VCaP (cell line): ENCODE measurements around the gene HLA-DQA1.
"Not testable (repeated sequence)": the region's sequence is repeated elsewhere in the genome, so short reads cannot be mapped to it uniquely, and the experiment has no call there.

Experiments used
- H3K27ac ChIP-seq: fragments of 450-650 bp; 2 replicates; pipeline ENCODE4 v1.5.1; 2017
- TF ChIP-seq, protein P1 (sequence below): fragments of 450-650 bp; conservative IDR thresholded peaks from 2 replicates; pipeline ENCODE4 v1.5.1; 2017; ENCODE audit warnings: mild to moderate bottlenecking, moderate library complexity

HLA-DQA1 gene

DNA sequence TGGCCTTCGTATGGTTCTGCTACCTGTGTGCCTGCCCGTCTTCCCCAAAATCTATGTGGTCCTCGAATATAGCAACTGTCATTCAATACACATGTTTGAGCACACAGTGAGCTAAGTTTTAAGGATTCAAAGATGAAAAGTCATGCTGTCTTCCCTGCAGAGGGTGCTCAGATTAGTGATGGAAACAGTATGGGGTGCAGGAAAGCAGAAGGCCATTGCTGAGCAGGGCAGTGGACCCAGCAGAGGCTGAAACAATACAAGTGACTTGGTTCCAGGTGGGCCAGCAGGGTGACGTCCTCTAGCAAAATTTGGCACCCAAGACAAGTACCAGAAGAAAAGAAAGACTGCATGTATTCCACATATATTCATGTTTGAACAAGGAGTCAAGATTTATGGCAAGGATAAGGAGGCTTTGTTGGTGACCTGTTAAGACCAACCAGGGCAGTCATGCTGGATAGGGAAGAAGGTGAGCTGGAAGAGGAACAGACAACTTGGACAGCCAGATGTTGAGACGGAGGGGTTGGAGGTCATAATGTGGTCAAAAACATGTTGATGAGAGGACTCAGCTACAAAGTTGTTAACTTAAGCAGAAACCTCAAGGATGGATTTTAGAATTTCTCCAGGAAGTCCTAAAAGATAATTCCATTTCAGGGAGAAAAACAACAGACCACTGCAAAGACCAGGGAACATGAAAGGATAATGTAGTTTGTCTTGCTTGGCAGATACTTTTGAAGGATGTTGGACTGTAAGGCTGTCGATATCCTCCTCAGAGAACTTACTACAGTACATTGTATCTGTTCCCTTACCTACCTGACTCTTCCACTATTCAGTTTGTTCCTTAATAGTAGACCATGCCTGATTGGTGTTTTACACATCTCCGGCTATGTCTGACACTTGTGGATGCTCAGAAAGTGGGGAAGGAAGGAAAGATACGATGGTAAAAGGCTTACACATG lies 2.5 kb downstream of the HLA-DQA1 start:
- TF ChIP-seq, protein P1, sequence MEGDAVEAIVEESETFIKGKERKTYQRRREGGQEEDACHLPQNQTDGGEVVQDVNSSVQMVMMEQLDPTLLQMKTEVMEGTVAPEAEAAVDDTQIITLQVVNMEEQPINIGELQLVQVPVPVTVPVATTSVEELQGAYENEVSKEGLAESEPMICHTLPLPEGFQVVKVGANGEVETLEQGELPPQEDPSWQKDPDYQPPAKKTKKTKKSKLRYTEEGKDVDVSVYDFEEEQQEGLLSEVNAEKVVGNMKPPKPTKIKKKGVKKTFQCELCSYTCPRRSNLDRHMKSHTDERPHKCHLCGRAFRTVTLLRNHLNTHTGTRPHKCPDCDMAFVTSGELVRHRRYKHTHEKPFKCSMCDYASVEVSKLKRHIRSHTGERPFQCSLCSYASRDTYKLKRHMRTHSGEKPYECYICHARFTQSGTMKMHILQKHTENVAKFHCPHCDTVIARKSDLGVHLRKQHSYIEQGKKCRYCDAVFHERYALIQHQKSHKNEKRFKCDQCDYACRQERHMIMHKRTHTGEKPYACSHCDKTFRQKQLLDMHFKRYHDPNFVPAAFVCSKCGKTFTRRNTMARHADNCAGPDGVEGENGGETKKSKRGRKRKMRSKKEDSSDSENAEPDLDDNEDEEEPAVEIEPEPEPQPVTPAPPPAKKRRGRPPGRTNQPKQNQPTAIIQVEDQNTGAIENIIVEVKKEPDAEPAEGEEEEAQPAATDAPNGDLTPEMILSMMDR, result no peak
- no peak overlapping the region for H3K27ac ChIP-seq

GRCh38 chr6:32641122-32641521 lies 3.9 kb downstream of the HLA-DQA1 start:
- no peak overlapping the region for H3K27ac ChIP-seq
- TF ChIP-seq, protein P1, result no peak

GRCh38 chr6:32641785-32642719 lies 4.8 kb downstream of the HLA-DQA1 start:
- H3K27ac ChIP-seq, result not testable (repeated sequence)

DNA sequence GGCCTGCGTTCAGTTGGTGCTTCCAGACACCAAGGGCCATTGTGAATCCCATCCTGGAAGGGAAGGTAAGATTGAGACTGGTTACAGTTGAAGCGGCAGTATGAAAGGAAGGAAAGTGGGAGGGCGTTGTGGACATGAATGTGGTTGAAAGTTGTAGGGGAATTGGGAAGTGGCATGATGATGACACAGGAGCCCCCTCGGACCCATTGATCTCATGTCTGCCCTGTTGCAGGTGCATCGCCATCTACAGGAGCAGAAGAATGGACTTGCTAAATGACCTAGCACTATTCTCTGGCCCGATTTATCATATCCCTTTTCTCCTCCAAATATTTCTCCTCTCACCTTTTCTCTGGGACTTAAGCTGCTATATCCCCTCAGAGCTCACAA lies 5.5 kb downstream of the HLA-DQA1 start:
- TF ChIP-seq, protein P1, result no peak
- H3K27ac ChIP-seq, result no peak overlapping the region

DNA sequence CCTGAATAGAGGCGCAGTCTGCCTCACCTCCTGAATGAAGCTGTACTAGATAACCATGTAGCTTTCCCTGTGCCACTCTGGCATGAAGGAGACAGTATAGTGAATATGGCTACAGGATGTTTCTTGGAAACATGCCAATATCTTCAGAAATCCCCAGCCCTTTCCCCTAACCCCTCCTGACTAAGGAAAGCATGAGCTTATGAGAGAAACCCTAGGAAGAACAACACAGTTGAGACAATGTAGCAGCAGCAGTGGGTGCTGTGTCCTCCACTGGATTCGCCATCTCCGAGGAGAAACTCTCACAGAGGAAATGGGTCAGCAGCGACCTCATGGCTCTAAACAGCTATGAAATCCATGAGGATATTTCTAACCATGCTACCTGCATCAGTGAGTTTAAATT lies 6.7 kb downstream of the HLA-DQA1 start:
- H3K27ac ChIP-seq, result no peak overlapping the region
- TF ChIP-seq, protein P1, result no peak

GRCh38 chr6:32645047-32645703 lies 8.0 kb downstream of the HLA-DQA1 start:
- TF ChIP-seq, protein P1, result no peak
- no peak overlapping the region for H3K27ac ChIP-seq

GRCh38 chr6:32655203-32655710 lies 18.1 kb downstream of the HLA-DQA1 start:
- TF ChIP-seq, protein P1, result no peak

DNA sequence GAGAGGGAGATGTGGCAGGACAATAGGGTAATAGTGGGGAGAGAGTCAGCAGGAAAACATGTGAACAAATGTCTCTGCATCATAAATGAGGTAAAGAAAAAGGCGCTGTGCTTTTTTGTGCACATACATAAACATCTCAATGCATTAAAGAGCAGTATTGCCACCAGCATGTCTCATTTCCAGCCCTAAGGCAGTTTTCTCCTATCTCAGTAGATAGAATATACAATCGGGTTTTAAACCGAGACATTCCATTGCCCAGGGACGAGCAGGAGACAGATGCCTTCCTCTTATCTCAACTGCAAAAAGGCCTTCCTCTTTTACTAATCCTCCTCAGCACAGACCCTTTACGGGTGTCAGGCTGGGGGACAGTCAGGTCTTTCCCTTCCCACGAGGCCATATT lies 20.1 kb downstream of the HLA-DQA1 start:
- H3K27ac ChIP-seq, result not testable (repeated sequence)

More at GRCh38 chr6:32655203-32655710, 18.1 kb downstream of the HLA-DQA1 start:
- H3K27ac ChIP-seq, result no peak overlapping the region

DNA sequence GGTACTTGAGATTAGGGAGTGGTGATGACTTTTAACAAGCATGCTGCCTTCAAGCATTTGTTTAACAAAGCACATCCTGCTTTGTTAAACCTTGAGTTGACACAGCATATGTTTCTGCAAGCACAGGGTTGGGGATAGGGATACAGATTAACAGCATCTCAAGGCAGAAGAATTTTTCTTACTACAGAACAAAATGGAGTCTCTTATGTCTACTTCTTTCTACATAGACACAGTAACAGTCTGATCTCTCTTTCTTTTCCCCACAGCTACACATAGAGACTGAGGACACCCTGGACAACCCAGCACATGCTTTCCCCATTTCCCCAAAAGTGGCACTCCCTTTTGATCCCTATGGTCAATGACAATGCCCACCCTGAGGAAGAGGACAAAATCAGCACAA lies 20.6 kb downstream of the HLA-DQA1 start:
- not testable (repeated sequence) for H3K27ac ChIP-seq
